Trophoblast cell (in vitro differentiated cells and primary cell): ENCODE measurements around the gene PSMB10.

Experiments
- DNase-seq, 2 donors: peaks; one replicate each; pipeline ENCODE4 v3.0.0-alpha.2; 2016
- H2AFZ ChIP-seq: 2 replicates; pipeline ENCODE4 v1.6.1; 2013; ENCODE audit warnings: low read length, moderate library complexity, mild to moderate bottlenecking; ENCODE audit not compliant: insufficient read depth, poor library complexity
- H2AK5ac ChIP-seq: 2 replicates; pipeline ENCODE4 v1.6.1; 2013; ENCODE audit warnings: mild to moderate bottlenecking, low read length
- H2BK120ac ChIP-seq: 2 replicates; pipeline ENCODE4 v1.6.1; 2013; ENCODE audit warnings: low read length, mild to moderate bottlenecking, moderate library complexity; ENCODE audit not compliant: insufficient read depth, poor library complexity
- H2BK12ac ChIP-seq: 2 replicates; pipeline ENCODE4 v1.6.1; 2013; ENCODE audit warnings: mild to moderate bottlenecking, low read length, moderate library complexity
- H2BK5ac ChIP-seq: 2 replicates; pipeline ENCODE4 v1.6.1; 2013; ENCODE audit warnings: low read length, low read depth, moderate library complexity, mild to moderate bottlenecking; ENCODE audit not compliant: poor library complexity
- H3K14ac ChIP-seq: 2 replicates; pipeline ENCODE4 v1.6.1; 2013; ENCODE audit warnings: mild to moderate bottlenecking, low read length
- H3K18ac ChIP-seq: 2 replicates; pipeline ENCODE4 v1.6.1; 2013; ENCODE audit warnings: mild to moderate bottlenecking, low read length
- H3K23ac ChIP-seq: 2 replicates; pipeline ENCODE4 v1.6.1; 2013; ENCODE audit warnings: low read length
- H3K27ac ChIP-seq: 2 replicates; pipeline ENCODE4 v1.5.1; 2013; ENCODE audit warnings: low read depth, mild to moderate bottlenecking, inconsistent platforms, low read length, moderate library complexity
- H3K27me3 ChIP-seq: 2 replicates; pipeline ENCODE4 v1.6.1; 2013; ENCODE audit warnings: inconsistent platforms, mild to moderate bottlenecking, low read length, moderate library complexity; ENCODE audit not compliant: insufficient read depth
- H3K36me3 ChIP-seq, 2 experiments: 1 replicate in 1 of 2; 2 replicates in 1 of 2; pipeline ENCODE4 v1.6.1; 2013; ENCODE audit warnings: low read length in 2 of 2, mild to moderate bottlenecking in 2 of 2, moderate library complexity in 1 of 2; ENCODE audit not compliant: insufficient read depth in 2 of 2, control insufficient read depth in 1 of 2
- H3K4ac ChIP-seq: 2 replicates; pipeline ENCODE4 v1.6.1; 2013; ENCODE audit warnings: low read depth, mild to moderate bottlenecking, low read length, moderate library complexity
- H3K4me1 ChIP-seq, 2 experiments: 1 replicate in 1 of 2; 2 replicates in 1 of 2; pipeline ENCODE4 v1.6.1; 2013; ENCODE audit warnings: low read length in 2 of 2, mild to moderate bottlenecking in 2 of 2, moderate library complexity in 1 of 2; ENCODE audit not compliant: insufficient read depth in 2 of 2, control insufficient read depth in 1 of 2
- H3K4me2 ChIP-seq: 2 replicates; pipeline ENCODE4 v1.6.1; 2013; ENCODE audit warnings: inconsistent platforms, mild to moderate bottlenecking, low read length, moderate library complexity
- H3K4me3 ChIP-seq: 2 replicates; pipeline ENCODE4 v1.5.1; 2013; ENCODE audit warnings: mild to moderate bottlenecking, low read depth, low read length, inconsistent platforms
- H3K79me1 ChIP-seq: one replicate; pipeline ENCODE4 v1.6.1; 2013; ENCODE audit warnings: low read length
- H3K79me2 ChIP-seq: 2 replicates; pipeline ENCODE4 v1.6.1; 2013; ENCODE audit warnings: low read length, mild to moderate bottlenecking; ENCODE audit not compliant: control insufficient read depth, insufficient read depth, poor library complexity
- H3K9ac ChIP-seq: 2 replicates; pipeline ENCODE4 v1.6.1; 2013; ENCODE audit warnings: mild to moderate bottlenecking, low read length
- H3K9me3 ChIP-seq: 2 replicates; pipeline ENCODE4 v1.6.1; 2013; ENCODE audit warnings: low read depth, mild to moderate bottlenecking, control low read depth, inconsistent platforms, low read length; ENCODE audit not compliant: insufficient read depth
- H4K12ac ChIP-seq: 2 replicates; pipeline ENCODE4 v1.6.1; 2013; ENCODE audit warnings: low read depth, mild to moderate bottlenecking, low read length, moderate library complexity
- H4K8ac ChIP-seq: 2 replicates; pipeline ENCODE4 v1.6.1; 2013; ENCODE audit warnings: low read depth, mild to moderate bottlenecking, low read length, moderate library complexity
- H4K91ac ChIP-seq: one replicate; pipeline ENCODE4 v1.6.1; 2013; ENCODE audit warnings: low read depth, mild to moderate bottlenecking, low read length, moderate library complexity
- WGBS: extraction: QIAGEN DNeasy Blood & Tissue Kit; methylation state at CpG from one replicate; pipeline ENCODE4 v1.1.7; 2013; ENCODE audit warnings: missing lambda C conversion rate; ENCODE audit not compliant: insufficient read length, insufficient coverage; ENCODE audit errors: extremely low coverage; 5-methylcytosine and 5-hydroxymethylcytosine counted together

Gene PSMB10

DNA sequence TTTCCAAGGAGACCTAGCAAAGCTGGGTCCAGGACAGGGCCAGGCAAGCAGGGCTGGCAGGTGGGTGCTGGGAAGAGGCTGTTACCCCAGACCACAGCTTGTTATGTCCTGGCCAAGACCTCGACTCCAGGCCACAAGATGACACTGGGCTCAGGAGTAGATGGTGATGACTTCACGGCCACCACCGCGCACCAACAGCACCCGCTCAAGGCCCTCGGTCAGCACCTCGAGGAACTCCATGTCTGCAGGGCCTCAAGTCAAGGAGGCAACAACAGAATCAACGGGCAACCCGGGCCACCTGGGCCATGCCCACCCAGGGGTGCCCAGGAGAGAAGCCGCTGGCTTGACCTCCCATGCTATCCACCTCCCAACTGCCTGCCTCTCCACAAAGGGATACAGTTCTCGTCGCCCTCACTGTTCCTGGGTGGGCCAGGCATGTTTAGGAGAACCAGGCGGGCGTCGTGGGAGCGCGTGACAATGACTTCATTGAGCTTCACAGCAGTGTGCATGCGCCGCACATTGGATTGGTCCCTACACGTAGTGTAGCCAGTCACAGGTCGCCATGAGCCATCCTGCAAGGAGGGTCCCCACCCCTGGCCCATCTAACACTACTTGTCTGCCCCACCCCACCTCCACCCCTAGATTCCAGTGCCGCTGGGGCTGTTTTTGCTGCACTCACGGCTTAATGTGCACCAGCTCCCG, 8.2 kb upstream of the PSMB10 start:
- no peaks in the 10 kb centered on the region for H3K27me3 ChIP-seq

GRCh38 chr16:67943619-67944504, 7.2 kb upstream of the PSMB10 start, which contains the start of gene LCAT:
TSS of gene LCAT (minus strand) at chr16:67944120. CDS start at chr16:67944101, 19 bp downstream.
- Histone ChIP-seq H3K18ac (no peak within 1 kb of the TSS), H3K27me3 (no peaks in the 10 kb centered on the region), H3K36me3 (peaks cover 90 to 92% of the 10 kb centered on the region in 2 experiments), H2BK5ac (no peak within 1 kb of the TSS), H3K4ac (no peak within 1 kb of the TSS), H2AFZ (no peak within 1 kb of the TSS), H4K8ac (no peak within 1 kb of the TSS), H4K91ac (no peak within 1 kb of the TSS), H3K4me1 (no peaks in the 10 kb centered on the region), H3K79me2 (no peaks in the 10 kb centered on the region), H3K14ac (no peak within 1 kb of the TSS), H3K79me1 (no peaks in the 10 kb centered on the region), H3K4me3 (no peak within 1 kb of the TSS), H3K9ac (no peak within 1 kb of the TSS), H2AK5ac (no peak within 1 kb of the TSS), H3K9me3 (peaks cover 6% of the 10 kb centered on the region), H3K4me2 (no peak within 1 kb of the TSS), H3K27ac (no peak within 1 kb of the TSS), H2BK120ac (no peak within 1 kb of the TSS), H2BK12ac (no peak within 1 kb of the TSS), H3K23ac (no peak within 1 kb of the TSS), H4K12ac (no peak within 1 kb of the TSS)
- WGBS, result no CpG with 5 or more reads among the region's 23 CpGs
- DNase-seq, result no peak

More for the DNA sequence above, 8.2 kb upstream of the PSMB10 start:
- Histone ChIP-seq H2BK120ac (no peak overlapping the region), H3K18ac (no peak overlapping the region), H3K4me3 (no peak overlapping the region), H3K4me2 (no peak overlapping the region), H3K27ac (no peak overlapping the region), H3K14ac (no peak overlapping the region), H3K9ac (no peak overlapping the region), H4K12ac (no peak overlapping the region), H3K79me2 (no peaks in the 10 kb centered on the region), H3K23ac (no peak overlapping the region), H2AFZ (no peak overlapping the region), H3K4ac (no peak overlapping the region), H3K79me1 (no peaks in the 10 kb centered on the region), H2AK5ac (no peak overlapping the region), H3K36me3 (peaks cover 92 to 94% of the 10 kb centered on the region in 2 experiments), H2BK12ac (no peak overlapping the region), H3K4me1 (no peaks in the 10 kb centered on the region), H3K9me3 (peaks cover 6% of the 10 kb centered on the region), H2BK5ac (no peak overlapping the region), H4K8ac (no peak overlapping the region), H4K91ac (no peak overlapping the region)
- no CpG with 5 or more reads among the region's 24 CpGs for WGBS
- DNase-seq, result no peak

DNA sequence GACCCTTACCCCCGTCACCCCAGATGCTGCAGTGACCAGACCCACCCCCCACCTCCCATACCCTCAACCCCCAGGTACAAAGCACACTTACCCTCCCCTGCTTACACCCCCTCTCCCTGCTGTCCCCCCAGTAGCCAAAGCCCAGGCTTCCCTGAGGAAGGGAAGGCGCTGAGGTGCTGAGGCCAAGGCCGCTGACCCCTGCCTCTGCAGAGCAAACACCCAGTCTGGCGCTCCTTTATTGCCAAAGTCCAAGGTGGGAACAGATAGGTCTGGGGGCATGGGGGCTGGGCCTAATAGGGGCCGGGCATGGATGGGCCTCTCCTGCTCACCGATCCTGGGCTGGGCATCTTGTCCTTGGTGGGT, 6.6 kb upstream of the PSMB10 start:
- Histone ChIP-seq H2AK5ac (no peak overlapping the region), H3K18ac (no peak overlapping the region), H4K8ac (no peak overlapping the region), H2BK5ac (no peak overlapping the region), H2AFZ (no peak overlapping the region), H3K36me3 (peaks cover 84 to 86% of the 10 kb centered on the region in 2 experiments), H3K23ac (no peak overlapping the region), H3K4me2 (no peak overlapping the region), H3K79me1 (no peaks in the 10 kb centered on the region), H2BK12ac (no peak overlapping the region), H3K4me3 (no peak overlapping the region), H3K79me2 (no peaks in the 10 kb centered on the region), H3K4me1 (no peaks in the 10 kb centered on the region), H3K27ac (no peak overlapping the region), H3K9ac (no peak overlapping the region), H3K27me3 (no peaks in the 10 kb centered on the region), H4K91ac (no peak overlapping the region), H3K9me3 (peaks cover 6% of the 10 kb centered on the region), H3K14ac (no peak overlapping the region), H3K4ac (no peak overlapping the region), H2BK120ac (no peak overlapping the region), H4K12ac (no peak overlapping the region)
- no CpG with 5 or more reads among the region's 6 CpGs for WGBS
- no peak for DNase-seq

- Histone ChIP-seq H4K12ac (no peak overlapping the region), H2BK120ac (no peak overlapping the region), H3K4me2 (no peak overlapping the region), H2AFZ (no peak overlapping the region), H3K79me2 (no peaks in the 10 kb centered on the region), H3K14ac (no peak overlapping the region), H2AK5ac (no peak overlapping the region), H4K8ac (no peak overlapping the region), H3K4me1 (no peaks in the 10 kb centered on the region), H4K91ac (no peak overlapping the region), H3K27me3 (no peaks in the 10 kb centered on the region), H3K23ac (no peak overlapping the region), H3K27ac (no peak overlapping the region), H3K18ac (no peak overlapping the region), H3K36me3 (peaks cover 79 to 81% of the 10 kb centered on the region in 2 experiments), H3K4me3 (no peak overlapping the region), H3K79me1 (no peaks in the 10 kb centered on the region), H2BK12ac (no peak overlapping the region), H2BK5ac (no peak overlapping the region), H3K9me3 (peaks cover 6% of the 10 kb centered on the region), H3K9ac (no peak overlapping the region), H3K4ac (no peak overlapping the region)
- WGBS, result no CpG with 5 or more reads among the region's 27 CpGs
- DNase-seq, result no peak
These were observed 6.0 kb upstream of the PSMB10 start for GRCh38 chr16:67942510-67943255.
